Calu3 (cell line): ENCODE results near the gene RAP1GAP2. TPM values are rescaled to one million over a fixed set of nuclear protein-coding genes. Genes with fewer than 3 reads are reported as not detected.

Source experiments
- BruUV-seq: library from RNA; stranded (reverse); fragments of 400-500 nt; replicated peaks from 2 replicates; lab custom pipeline; 2021; lab: Mats Ljungman, UMichigan
- CTCF ChIA-PET: fragments of 300-600 bp; sonication (Branson Sonifier 250); formaldehyde crosslinking; loops from one replicate; lab custom pipeline; 2022; ENCODE audit warnings: antibody characterized with exemption; lab: Charles Lee
- DNase-seq: peaks from one replicate; pipeline ENCODE4 v3.0.0; 2022
- H3K27ac Mint-ChIP-seq: one replicate; pipeline ENCODE4 v1.8.0; 2022; ENCODE audit warnings: mixed read lengths; ENCODE audit not compliant: unreplicated experiment
- H3K27me3 Mint-ChIP-seq: one replicate; pipeline ENCODE4 v1.8.0; 2022; ENCODE audit warnings: mixed read lengths; ENCODE audit not compliant: unreplicated experiment
- H3K36me3 Mint-ChIP-seq: one replicate; pipeline ENCODE4 v1.8.0; 2022; ENCODE audit warnings: mild to moderate bottlenecking, moderate library complexity, mixed read lengths; ENCODE audit not compliant: insufficient read depth, unreplicated experiment
- H3K4me1 Mint-ChIP-seq: one replicate; pipeline ENCODE4 v1.8.0; 2022; ENCODE audit warnings: mild to moderate bottlenecking, low read depth, mixed read lengths; ENCODE audit not compliant: unreplicated experiment
- H3K4me3 Mint-ChIP-seq: one replicate; pipeline ENCODE4 v1.8.0; 2022; ENCODE audit warnings: mild to moderate bottlenecking, low read depth, moderate library complexity, mixed read lengths; ENCODE audit not compliant: unreplicated experiment
- H3K9me3 Mint-ChIP-seq: one replicate; pipeline ENCODE4 v1.8.0; 2022; ENCODE audit warnings: low read depth, mixed read lengths; ENCODE audit not compliant: unreplicated experiment
- CTCF ChIP-seq: fragments of 200-600 bp; IDR thresholded peaks from one replicate; pipeline ENCODE4 v1.8.0; 2022; ENCODE audit warnings: antibody characterized with exemption; ENCODE audit not compliant: unreplicated experiment
- intact Hi-C: fragments of 100-400 bp; cut with micrococcal nuclease; formaldehyde crosslinking; loops from one replicate; pipeline ENCODE4 v1.10.0; 2022; ENCODE audit not compliant: unreplicated experiment
- total RNA-seq: library from RNA; stranded (reverse); gene quantifications from 2 replicates; pipeline ENCODE4 v1.2.3, GENCODE V29; 2022

RAP1GAP2 gene
- total RNA-seq, 1 experiment from 2014 or later = 38.4 TPM

DNA sequence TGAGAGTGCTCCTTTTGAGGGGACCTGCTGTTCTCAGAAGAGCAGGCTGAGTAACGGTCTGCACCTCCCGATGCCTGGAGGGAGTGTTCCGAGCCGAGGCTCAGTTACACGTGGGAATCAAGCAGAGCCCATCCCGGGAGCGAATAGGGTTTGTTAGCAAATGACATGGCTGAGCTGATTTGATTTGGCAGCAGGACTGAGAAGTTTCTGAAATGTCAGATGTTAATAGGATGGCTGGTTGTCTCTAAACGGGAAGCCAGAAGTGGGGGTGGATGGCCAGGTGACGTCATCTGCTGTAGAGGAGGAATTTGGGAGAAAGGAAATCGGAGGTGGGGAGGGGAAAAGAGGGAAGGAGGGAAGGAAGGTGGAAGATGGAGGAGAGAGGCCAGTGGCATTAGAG lies 128.0 kb downstream of the RAP1GAP2 start:
- no TSS peak for BruUV-seq

GRCh38 chr17:2925011-2925410 lies 128.8 kb downstream of the RAP1GAP2 start:
- CTCF ChIA-PET = no interaction called here
- Mint-ChIP-seq H3K36me3 (peaks cover 14% of the 10 kb centered on the region), H3K27ac (no peak overlapping the region), H3K4me3 (no peak overlapping the region), H3K27me3 (no peaks in the 10 kb centered on the region), H3K9me3 (no peaks in the 10 kb centered on the region), H3K4me1 (no peaks in the 10 kb centered on the region)
- intact Hi-C loops = no loop called here
- no TSS peak for BruUV-seq
- no peak for DNase-seq
- TF ChIP-seq CTCF = no peak

More for the DNA sequence above, 128.0 kb downstream of the RAP1GAP2 start:
- Mint-ChIP-seq H3K9me3 (no peaks in the 10 kb centered on the region), H3K27me3 (no peaks in the 10 kb centered on the region), H3K36me3 (peaks cover 14% of the 10 kb centered on the region), H3K4me1 (no peaks in the 10 kb centered on the region), H3K4me3 (no peak overlapping the region), H3K27ac (no peak overlapping the region)
- CTCF ChIA-PET = no interaction called here
- intact Hi-C loops = no loop called here
- no peak for DNase-seq
- TF ChIP-seq CTCF = no peak

- BruUV-seq = no TSS peak
- CTCF ChIA-PET = interaction anchor here (0.7 kb wide), 1 partner anchor 34 kb away, joined by 7 read pairs; no protein-coding TSS in a partner anchor
These were observed 129.9 kb downstream of the RAP1GAP2 start for GRCh38 chr17:2926019-2926650.

DNA sequence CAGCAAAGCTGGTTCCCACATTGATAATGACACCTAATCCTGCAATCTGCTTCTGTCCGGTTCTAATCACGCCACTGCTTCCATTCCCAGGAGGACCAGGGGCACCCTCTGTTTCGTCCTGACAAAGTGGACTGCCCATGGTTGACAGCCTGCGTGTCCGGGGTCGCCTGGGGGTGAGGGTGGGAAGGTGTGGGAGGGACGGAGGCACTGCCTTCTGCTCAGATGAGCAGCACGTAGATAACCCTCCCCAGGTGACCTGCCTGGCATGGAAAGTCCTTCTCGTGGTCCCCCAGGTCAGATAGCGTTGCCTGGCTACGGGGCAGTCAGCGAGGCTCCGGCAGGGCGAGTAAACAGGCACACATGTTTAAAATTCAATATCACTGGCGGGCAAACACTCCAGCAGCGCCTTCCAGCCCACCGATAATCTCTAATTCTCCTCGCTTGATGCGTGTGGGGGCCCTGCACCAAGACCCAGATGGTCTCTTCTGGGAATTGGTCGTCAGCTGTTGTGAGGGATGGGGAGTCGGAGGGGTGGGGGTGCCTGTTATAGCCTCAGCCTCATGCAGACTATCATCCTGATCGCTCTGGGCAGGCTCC lies 132.2 kb downstream of the RAP1GAP2 start:
- Mint-ChIP-seq H3K27me3 (no peaks in the 10 kb centered on the region), H3K36me3 (peaks cover 14% of the 10 kb centered on the region), H3K9me3 (no peaks in the 10 kb centered on the region), H3K4me3 (no peak overlapping the region), H3K4me1 (no peaks in the 10 kb centered on the region), H3K27ac (no peak overlapping the region)
- no peak for DNase-seq
- BruUV-seq = no TSS peak
- intact Hi-C loops = no loop called here
- CTCF ChIA-PET = no interaction called here
- no peak for TF ChIP-seq CTCF

More at GRCh38 chr17:2926019-2926650, 129.9 kb downstream of the RAP1GAP2 start:
- DNase-seq = no peak
- no peaks in the 10 kb centered on the region for H3K4me1 Mint-ChIP-seq
- H3K27me3 Mint-ChIP-seq = no peaks in the 10 kb centered on the region
- no peak overlapping the region for H3K27ac Mint-ChIP-seq
- intact Hi-C loops = no loop called here
- TF ChIP-seq CTCF = no peak
- no peaks in the 10 kb centered on the region for H3K9me3 Mint-ChIP-seq
- H3K4me3 Mint-ChIP-seq = no peak overlapping the region
- peaks cover 14% of the 10 kb centered on the region for H3K36me3 Mint-ChIP-seq
